GM18498 (cell line): ENCODE data around the gene OVAAL.

Experiments
- ATAC-seq: cut with Tn5 transposase; IDR thresholded peaks from one replicate; pipeline ENCODE4 v1.9.1; 2021; ENCODE audit warnings: mild to moderate bottlenecking, moderate library complexity; ENCODE audit not compliant: unreplicated experiment

Gene OVAAL

GRCh38 chr1:180558664-180559063 is at the start of gene OVAAL:
Gene OVAAL (plus strand): TSS chr1:180558964.
- no peak for ATAC-seq

GRCh38 chr1:180510882-180511281 is 47.9 kb upstream of the OVAAL start:
- ATAC-seq, result no peak

GRCh38 chr1:180513531-180513930 is 45.2 kb upstream of the OVAAL start:
- no peak for ATAC-seq

GRCh38 chr1:180515364-180515763 is 43.4 kb upstream of the OVAAL start:
- no peak for ATAC-seq

- peak; percentile 95 for ATAC-seq
Observed at GRCh38 chr1:180515857-180516388, 42.8 kb upstream of the OVAAL start.

GRCh38 chr1:180519846-180520245 is 38.9 kb upstream of the OVAAL start:
- ATAC-seq, result no peak

GRCh38 chr1:180521474-180522212 is 37.1 kb upstream of the OVAAL start:
- ATAC-seq, result no peak

GRCh38 chr1:180522213-180522515 is 36.6 kb upstream of the OVAAL start:
- ATAC-seq, result no peak

GRCh38 chr1:180524160-180524914 is 34.4 kb upstream of the OVAAL start:
- no peak for ATAC-seq

- ATAC-seq, result no peak
Observed at GRCh38 chr1:180524915-180525714, 33.6 kb upstream of the OVAAL start.

- no peak for ATAC-seq
Observed at GRCh38 chr1:180525715-180526039, 33.1 kb upstream of the OVAAL start.

GRCh38 chr1:180527101-180527669 is 31.6 kb upstream of the OVAAL start:
- ATAC-seq, result no peak

GRCh38 chr1:180528868-180529470 is 29.8 kb upstream of the OVAAL start:
- ATAC-seq, result no peak

- ATAC-seq, result no peak
Observed at GRCh38 chr1:180530501-180530900, 28.3 kb upstream of the OVAAL start.

GRCh38 chr1:180532854-180533253 is 25.9 kb upstream of the OVAAL start:
- ATAC-seq, result no peak

GRCh38 chr1:180533266-180533987 is 25.3 kb upstream of the OVAAL start:
- peak; percentile 60 for ATAC-seq

GRCh38 chr1:180534214-180534613 is 24.6 kb upstream of the OVAAL start:
- ATAC-seq, result no peak

GRCh38 chr1:180535418-180535999 is 23.3 kb upstream of the OVAAL start:
- no peak for ATAC-seq

GRCh38 chr1:180536821-180537372 is 21.9 kb upstream of the OVAAL start:
- ATAC-seq, result no peak

GRCh38 chr1:180539136-180539535 is 19.6 kb upstream of the OVAAL start:
- no peak for ATAC-seq
